H1 (cell line): ENCODE results near the gene CAMTA1. TPM values are rescaled to one million over a fixed set of nuclear protein-coding genes. Genes with fewer than 3 reads are reported as not detected.

Experiments used
- CTCF ChIA-PET: fragments of 300-600 bp; sonication (Branson Sonifier 250); formaldehyde crosslinking; loops from one replicate; lab custom pipeline; 2021; ENCODE audit not compliant: partially characterized antibody; lab: Charles Lee
- POLR2A ChIA-PET: fragments of 300-600 bp; sonication (Branson Sonifier 250); formaldehyde crosslinking; loops from one replicate; lab custom pipeline; 2021; ENCODE audit warnings: inconsistent platforms; ENCODE audit not compliant: partially characterized antibody; lab: Charles Lee
- DNase-seq, 2 experiments: peaks; one replicate each; pipeline versions ENCODE4 v3.0.0 to v3.0.0-alpha.2; 2010 to 2022; ENCODE audit warnings: low spot score in 2 of 2, low read depth in 1 of 2, mixed read lengths in 1 of 2
- FAIRE-seq: peaks from 2 replicates; lab custom pipeline; 2011; peaks lifted over from hg19 to GRCh38; lab: Jason Lieb, UNC
- H2AFZ ChIP-seq: 2 replicates; pipeline ENCODE4 v1.8.1; 2012; ENCODE audit warnings: low read length, inconsistent platforms
- H2AK5ac ChIP-seq: 2 replicates; pipeline ENCODE4 v1.6.1; 2013; ENCODE audit warnings: low read depth, low read length
- H2BK120ac ChIP-seq: replicated peaks from 2 replicates; pipeline ENCODE3; 2013; ENCODE audit warnings: low read depth, low read length, inconsistent platforms
- H2BK12ac ChIP-seq: 2 replicates; pipeline ENCODE4 v1.6.1; 2013; ENCODE audit warnings: low read depth, low read length
- H2BK15ac ChIP-seq: 2 replicates; pipeline ENCODE4 v1.6.1; 2013; ENCODE audit warnings: low read length
- H2BK20ac ChIP-seq: 2 replicates; pipeline ENCODE4 v1.6.1; 2013; ENCODE audit warnings: low read length
- H2BK5ac ChIP-seq: 2 replicates; pipeline ENCODE4 v1.6.1; 2013; ENCODE audit warnings: low read depth, low read length
- H3K14ac ChIP-seq: 2 replicates; pipeline ENCODE4 v1.6.1; 2013; ENCODE audit warnings: inconsistent platforms; ENCODE audit not compliant: insufficient read length
- H3K18ac ChIP-seq: 2 replicates; pipeline ENCODE4 v1.6.1; 2013; ENCODE audit warnings: low read length; ENCODE audit errors: extremely low read depth
- H3K23ac ChIP-seq: 2 replicates; pipeline ENCODE4 v1.6.1; 2013; ENCODE audit warnings: inconsistent platforms; ENCODE audit not compliant: insufficient read length
- H3K23me2 ChIP-seq: 2 replicates; pipeline ENCODE4 v1.6.1; 2013; ENCODE audit warnings: low read depth, low read length
- H3K27ac ChIP-seq: 2 replicates; pipeline ENCODE4 v1.6.1; 2011; ENCODE audit warnings: low read depth, low read length, inconsistent platforms
- H3K27me3 ChIP-seq, 4 experiments: replicated peaks in 1 of 4; 1 replicate in 1 of 4; 2 replicates in 3 of 4; pipeline versions ENCODE4 v1.6.1 to v1.8.1; 2011 to 2013; ENCODE audit warnings: low read length in 3 of 4, mild to moderate bottlenecking in 3 of 4, inconsistent platforms in 2 of 4, mixed read lengths in 2 of 4, moderate library complexity in 1 of 4; ENCODE audit not compliant: control insufficient read depth in 3 of 4, insufficient read depth in 3 of 4; ENCODE audit errors: extremely low read depth in 1 of 4
- H3K36me3 ChIP-seq, 4 experiments: 2 replicates each; pipeline versions ENCODE4 v1.6.1 to v1.8.1; 2011 to 2013; ENCODE audit warnings: mild to moderate bottlenecking in 4 of 4, low read length in 3 of 4, moderate library complexity in 2 of 4, control low read depth in 1 of 4, inconsistent platforms in 1 of 4; ENCODE audit not compliant: insufficient read depth in 4 of 4, control insufficient read depth in 2 of 4
- H3K4ac ChIP-seq: replicated peaks from 2 replicates; pipeline ENCODE3; 2013; ENCODE audit warnings: low read length, low read depth, mixed read lengths, inconsistent platforms; ENCODE audit not compliant: insufficient read length
- H3K4me1 ChIP-seq, 4 experiments: replicated peaks in 1 of 4; 1 replicate in 1 of 4; 2 replicates in 3 of 4; pipeline versions ENCODE4 v1.6.1 to v1.8.1; 2011 to 2013; ENCODE audit warnings: low read length in 3 of 4, inconsistent platforms in 2 of 4, mixed read lengths in 1 of 4; ENCODE audit not compliant: insufficient read depth in 4 of 4, control insufficient read depth in 3 of 4
- H3K4me2 ChIP-seq, 2 experiments: 2 replicates each; pipeline versions ENCODE4 v1.6.1 to v1.8.1; 2011 to 2013; ENCODE audit warnings: low read depth in 2 of 2, low read length in 2 of 2, control low read depth in 1 of 2, inconsistent platforms in 1 of 2, mild to moderate bottlenecking in 1 of 2; ENCODE audit not compliant: insufficient read depth in 1 of 2
- H3K4me3 ChIP-seq, 4 experiments: fragments of 200-600, 300-600 bp in 1 of 4; sonication (generic), shearing (Covaris generic), sonication (Bioruptor Twin) in 1 of 4; 2 replicates each; pipeline versions ENCODE4 v1.5.1 to v1.8.1; 2011 to 2016; ENCODE audit warnings: low read length in 4 of 4, low read depth in 3 of 4, control low read depth in 2 of 4, inconsistent platforms in 2 of 4, mild to moderate bottlenecking in 2 of 4, mixed read lengths in 1 of 4, moderate library complexity in 1 of 4; ENCODE audit not compliant: insufficient read depth in 2 of 4; ENCODE audit errors: extremely low read depth in 1 of 4
- H3K56ac ChIP-seq: replicated peaks from 2 replicates; pipeline ENCODE3; 2013; ENCODE audit warnings: low read depth, mild to moderate bottlenecking, mixed read lengths, low read length, inconsistent platforms; ENCODE audit not compliant: insufficient read length
- H3K79me1 ChIP-seq: 2 replicates; pipeline ENCODE4 v1.6.1; 2013; ENCODE audit warnings: low read depth, low read length, control low read depth
- H3K79me2 ChIP-seq, 2 experiments: 2 replicates each; pipeline versions ENCODE4 v1.6.1 to v1.8.1; 2012 to 2013; ENCODE audit warnings: low read length in 2 of 2, mild to moderate bottlenecking in 2 of 2, inconsistent platforms in 1 of 2; ENCODE audit not compliant: insufficient read depth in 2 of 2, control insufficient read depth in 1 of 2
- H3K9ac ChIP-seq, 4 experiments: replicated peaks in 1 of 4; 1 replicate in 1 of 4; 2 replicates in 3 of 4; pipeline versions ENCODE4 v1.6.1 to v1.8.1; 2011 to 2013; ENCODE audit warnings: low read depth in 3 of 4, low read length in 3 of 4, control low read depth in 2 of 4, mild to moderate bottlenecking in 2 of 4, moderate library complexity in 2 of 4, inconsistent platforms in 1 of 4; ENCODE audit errors: extremely low read depth in 1 of 4
- H3K9me3 ChIP-seq, 2 experiments: 2 replicates each; pipeline versions ENCODE4 v1.6.1 to v1.8.1; 2012 to 2013; ENCODE audit warnings: mild to moderate bottlenecking in 2 of 2, moderate library complexity in 2 of 2, control low read depth in 1 of 2, inconsistent platforms in 1 of 2, low read depth in 1 of 2, low read length in 1 of 2, mixed read lengths in 1 of 2; ENCODE audit not compliant: insufficient read depth in 2 of 2
- H4K20me1 ChIP-seq, 2 experiments: replicated peaks in 1 of 2; 2 replicates each; pipeline versions ENCODE3 to v1.8.1; 2011 to 2013; ENCODE audit warnings: inconsistent platforms in 2 of 2, low read length in 2 of 2, mild to moderate bottlenecking in 1 of 2; ENCODE audit not compliant: insufficient read depth in 2 of 2, control insufficient read depth in 1 of 2
- H4K5ac ChIP-seq: 2 replicates; pipeline ENCODE4 v1.6.1; 2013; ENCODE audit warnings: low read length, low read depth, mixed read lengths, inconsistent platforms; ENCODE audit not compliant: insufficient read length
- H4K8ac ChIP-seq: 2 replicates; pipeline ENCODE4 v1.8.0; 2013; ENCODE audit warnings: mild to moderate bottlenecking, moderate library complexity, low read length, inconsistent platforms; ENCODE audit not compliant: insufficient read depth; ENCODE audit errors: extremely low read depth
- H4K91ac ChIP-seq: replicated peaks from 2 replicates; pipeline ENCODE3; 2013; ENCODE audit warnings: low read length, mixed read lengths, inconsistent platforms; ENCODE audit not compliant: insufficient read length
- CBX8 ChIP-seq: fragments of 300-800, 300-1000 bp; sonication (generic); IDR thresholded peaks from 2 replicates; pipeline ENCODE4 v1.7.1; 2016; ENCODE audit warnings: low read depth, low read length, borderline replicate concordance
- FOSL1 ChIP-seq: IDR thresholded peaks from 2 replicates; pipeline ENCODE4 v1.6.1; 2011; ENCODE audit warnings: mild to moderate bottlenecking, low read depth, low read length, moderate library complexity; ENCODE audit not compliant: insufficient read depth
- JUND ChIP-seq: IDR thresholded peaks from 2 replicates; pipeline ENCODE4 v1.6.1; 2011; ENCODE audit warnings: mild to moderate bottlenecking, improper control_type of control experiment, low read length
- KDM5A ChIP-seq: fragments of 200-600 bp; IDR thresholded peaks from 2 replicates; pipeline ENCODE4 v1.7.1; 2012; ENCODE audit warnings: mild to moderate bottlenecking, low read length, inconsistent platforms, mixed read lengths
- NRF1 ChIP-seq: IDR thresholded peaks from 2 replicates; pipeline ENCODE4 v1.6.1; 2011; ENCODE audit warnings: mild to moderate bottlenecking, low read depth, low read length, improper control_type of control experiment
- PHF8 ChIP-seq: fragments of 200-600 bp; sonication (generic); conservative IDR thresholded peaks from 2 replicates; pipeline ENCODE4 v1.7.1; 2012; ENCODE audit warnings: low read depth, mild to moderate bottlenecking, inconsistent platforms, low read length, moderate library complexity
- POLR2AphosphoS5 ChIP-seq: IDR thresholded peaks from 2 replicates; pipeline ENCODE4 v1.6.1; 2011; ENCODE audit warnings: low read depth, low read length
- POU5F1 ChIP-seq: IDR thresholded peaks from 2 replicates; pipeline ENCODE4 v1.6.1; 2011; ENCODE audit warnings: low read depth, mild to moderate bottlenecking, low read length, moderate library complexity
- SIRT6 ChIP-seq: IDR thresholded peaks from one replicate; pipeline ENCODE4 v1.7.1; 2012; ENCODE audit warnings: low read length, inconsistent platforms
- SUZ12 ChIP-seq: fragments of 200-600 bp; sonication (generic); IDR thresholded peaks from 2 replicates; pipeline ENCODE4 v1.6.1; 2012; ENCODE audit warnings: mild to moderate bottlenecking, inconsistent platforms, low read length, moderate library complexity, mixed read lengths
- WGBS, 2 experiments: shearing (Covaris generic) in 1 of 2; methylation state at CpG; one replicate each; pipeline versions ENCODE4 v1.1.6 to v1.1.7; 2013 to 2015; ENCODE audit warnings: low lambda C conversion rate in 2 of 2, mixed read lengths in 2 of 2, inconsistent platforms in 1 of 2, low coverage in 1 of 2, missing lambda C conversion rate in 1 of 2; ENCODE audit not compliant: insufficient replicate concordance in 2 of 2, insufficient coverage in 1 of 2, insufficient read length in 1 of 2; ENCODE audit errors: extremely low coverage in 1 of 2, missing lambda C conversion rate in 1 of 2; 5-methylcytosine and 5-hydroxymethylcytosine counted together
- polyA plus RNA-seq, 7 experiments: library from polyadenylated mRNA; depleted of rRNA in 3 of 7; stranded (reverse) in 5 of 7; unstranded in 2 of 7; fragments of >200 nt in 5 of 7; fragments of 200-250 nt in 2 of 7; gene quantifications; 1 replicate in 5 of 7; 2 replicates in 1 of 7; 4 replicates in 1 of 7; pipeline versions ENCODE4 v1.2.1 to v1.2.3, GENCODE V29; 2011 to 2013; ENCODE audit warnings: missing spikeins in 2 of 7, mixed read lengths in 2 of 7
- total RNA-seq: library from RNA; stranded (reverse); fragmentation: NEBNext Ultra II Directional; extraction: Animal tissue kit (Norgen Biotek cat#: 25700); gene quantifications from 2 replicates; pipeline ENCODE4 v1.2.1, GENCODE V29; 2021

CAMTA1 gene
- total and polyA plus RNA-seq, 2 of the 8 experiments (the other 6 are each of a cell fraction or from before 2014, with no cell fraction given): 65.0 to 119 TPM

- H3K79me2 ChIP-seq: no peaks in the 10 kb centered on the region
- CTCF ChIA-PET: no interaction called here
- no peaks in the 10 kb centered on the region for H3K23me2 ChIP-seq
- no peak overlapping the region for H3K18ac ChIP-seq
- H2BK120ac ChIP-seq: no peak overlapping the region
- no peak overlapping the region for H3K14ac ChIP-seq
- no peak overlapping the region for H4K91ac ChIP-seq
- WGBS, 2 experiments: 89% methylated on average over 10 of the region's 10 CpGs; no CpG with 5 or more reads in 1 of the 2 experiments
- no peaks in the 10 kb centered on the region; a peak in 3 of 7 replicates for H3K4me1 ChIP-seq
- no peak overlapping the region for H2AFZ ChIP-seq
- H3K79me1 ChIP-seq: no peaks in the 10 kb centered on the region
- H3K9ac ChIP-seq: no peak overlapping the region
- H3K56ac ChIP-seq: no peak overlapping the region
- H4K5ac ChIP-seq: no peak overlapping the region
- no peak overlapping the region; the same call in 1 of the 2 replicates for H4K8ac ChIP-seq
- no peak for DNase-seq
- H3K9me3 ChIP-seq: no peaks in the 10 kb centered on the region
- H3K36me3 ChIP-seq: no peaks in the 10 kb centered on the region
- no peak overlapping the region for H3K4me2 ChIP-seq
- H3K27ac ChIP-seq: 0 out of 2 replicates have a peak overlapping the region, but pooled peaks have one; percentile 17
- H2BK12ac ChIP-seq: no peak overlapping the region
- no peaks in the 10 kb centered on the region for H3K27me3 ChIP-seq
- no peak overlapping the region for H2BK20ac ChIP-seq
- H3K23ac ChIP-seq: no peak overlapping the region
- no peak overlapping the region for H3K4me3 ChIP-seq
- no peak overlapping the region for H2BK5ac ChIP-seq
- POLR2A ChIA-PET: no interaction called here
- peak overlapping the region; percentile 54 for H3K4ac ChIP-seq
- H2BK15ac ChIP-seq: no peak overlapping the region
- TF ChIP-seq SIRT6 (no peak), NRF1 (no peak), CBX8 (no peak), PHF8 (no peak), FOSL1 (no peak), POU5F1 (no peak), POLR2AphosphoS5 (no peak), KDM5A (no peak), JUND (no peak), SUZ12 (no peak)
- H2AK5ac ChIP-seq: no peak overlapping the region
- no peaks in the 10 kb centered on the region for H4K20me1 ChIP-seq
- no peak for FAIRE-seq
Measured at GRCh38 chr1:7250176-7250575, 464.9 kb downstream of the CAMTA1 start.
